Keratinocyte (primary cell): Measurements from ENCODE around the gene MRTFA.
A peak's percentile ranks its signal among the peaks of the same experiment; 100 is the strongest.

Experiments
- CTCF ChIP-seq, 3 experiments: IDR thresholded peaks in 1 of 3; conservative IDR thresholded peaks in 1 of 3; optimal IDR thresholded peaks in 1 of 3; 2 replicates in 2 of 3; 3 replicates in 1 of 3; pipeline versions ENCODE3 to v1.5.1; 2011; ENCODE audit warnings: low read length in 3 of 3, mild to moderate bottlenecking in 3 of 3, moderate library complexity in 2 of 3, control low read depth in 1 of 3, inconsistent platforms in 1 of 3; ENCODE audit not compliant: insufficient read depth in 2 of 3; ENCODE audit errors: extremely low read depth in 1 of 3
- EZH2 ChIP-seq: IDR thresholded peaks from one replicate; pipeline ENCODE4 v1.6.1; 2012; ENCODE audit warnings: inconsistent platforms, mild to moderate bottlenecking, low read length, moderate library complexity

GRCh38 chr22:40679964-40680818, 43.7 kb upstream of the MRTFA start:
- TF ChIP-seq EZH2 (no peak), CTCF (optimal IDR thresholded peaks at IDR 0.05 in 1 of 3, IDR thresholded peaks at IDR 0.05 in 1 of 3, conservative IDR thresholded peaks at IDR 0.05 in 1 of 3; ENCODE audit: extremely low read depth in 1 of 3, insufficient read depth in 2 of 3, low read length in 3 of 3) (peak in 2 of 3 experiments; percentile 17 to 30)
